HepG2 (cell line): ENCODE results near the gene CNNM2. TPM values are rescaled to one million over a fixed set of nuclear protein-coding genes. Genes with fewer than 3 reads are reported as not detected.
A peak's percentile ranks its signal among the peaks of the same experiment; 100 is the strongest.

ENCODE experiments used
- ARNT2 ChIP-seq: sonication (generic); formaldehyde crosslinking; IDR thresholded peaks from 2 replicates; pipeline ENCODE4 v1.8.0; 2022; ENCODE audit warnings: mild to moderate bottlenecking, low read depth, missing genetic modification reagents, moderate library complexity
- BRD4 ChIP-seq: sonication (generic); formaldehyde crosslinking; IDR thresholded peaks from 2 replicates; pipeline ENCODE4 v1.4.0; 2020; ENCODE audit warnings: missing genetic modification reagents
- EP300 ChIP-seq, 3 experiments: sonication (generic) in 1 of 3; formaldehyde crosslinking in 1 of 3; IDR thresholded peaks; 2 replicates each; pipeline versions ENCODE4 v1.5.1 to v1.6.1; 2011 to 2020; ENCODE audit warnings: low read depth in 2 of 3, low read length in 2 of 3, borderline replicate concordance in 1 of 3, improper control_type of control experiment in 1 of 3, mild to moderate bottlenecking in 1 of 3, missing genetic modification reagents in 1 of 3, moderate library complexity in 1 of 3
- FOSL2 ChIP-seq: sonication (generic); formaldehyde crosslinking; IDR thresholded peaks from 2 replicates; pipeline ENCODE4 v1.4.0; 2020; ENCODE audit warnings: missing genetic modification reagents
- HNF4A ChIP-seq: sonication (generic); formaldehyde crosslinking; IDR thresholded peaks from 2 replicates; pipeline ENCODE4 v1.4.0; 2020; ENCODE audit warnings: missing genetic modification reagents
- HOXD1 ChIP-seq: sonication (generic); formaldehyde crosslinking; IDR thresholded peaks from 2 replicates; pipeline ENCODE4 v1.5.0; 2020; ENCODE audit warnings: missing genetic modification reagents
- MIXL1 ChIP-seq: IDR thresholded peaks from 2 replicates; pipeline ENCODE4 v1.6.1; 2016
- NR2C2 ChIP-seq: sonication (generic); formaldehyde crosslinking; IDR thresholded peaks from 2 replicates; pipeline ENCODE4 v1.4.0; 2020; ENCODE audit warnings: missing genetic modification reagents, mild to moderate bottlenecking, moderate library complexity, borderline replicate concordance
- PAXIP1 ChIP-seq: sonication (generic); formaldehyde crosslinking; conservative IDR thresholded peaks from 2 replicates; pipeline ENCODE4 v1.4.0; 2020; ENCODE audit warnings: mild to moderate bottlenecking, missing genetic modification reagents, moderate library complexity
- RARG ChIP-seq: sonication (generic); formaldehyde crosslinking; IDR thresholded peaks from 2 replicates; pipeline ENCODE4 v1.4.0; 2020; ENCODE audit warnings: low read depth, mild to moderate bottlenecking, missing genetic modification reagents
- RXRA ChIP-seq: sonication (generic); formaldehyde crosslinking; IDR thresholded peaks from 2 replicates; pipeline ENCODE4 v1.5.1; 2020; ENCODE audit warnings: missing genetic modification reagents
- TBX2 ChIP-seq: sonication (generic); formaldehyde crosslinking; IDR thresholded peaks from 2 replicates; pipeline ENCODE4 v1.5.0; 2020; ENCODE audit warnings: missing genetic modification reagents, mild to moderate bottlenecking, borderline replicate concordance
- ZFP41 ChIP-seq: sonication (generic); formaldehyde crosslinking; IDR thresholded peaks from 2 replicates; pipeline ENCODE4 v1.4.0; 2020; ENCODE audit warnings: mild to moderate bottlenecking, missing genetic modification reagents, borderline replicate concordance
- ZNF124 ChIP-seq: sonication (generic); formaldehyde crosslinking; IDR thresholded peaks from 2 replicates; pipeline ENCODE4 v1.4.0; 2020; ENCODE audit warnings: missing genetic modification reagents
- ZNF350 ChIP-seq: sonication (generic); formaldehyde crosslinking; IDR thresholded peaks from 2 replicates; pipeline ENCODE4 v1.4.0; 2020; ENCODE audit warnings: mild to moderate bottlenecking, low read depth, missing genetic modification reagents, borderline replicate concordance
- ZNF598 ChIP-seq: sonication (generic); formaldehyde crosslinking; IDR thresholded peaks from 2 replicates; pipeline ENCODE4 v1.5.1; 2020; ENCODE audit warnings: mild to moderate bottlenecking, missing genetic modification reagents, borderline replicate concordance
- polyA plus RNA-seq, 8 experiments: library from polyadenylated mRNA; depleted of rRNA in 3 of 8; stranded (reverse) in 7 of 8; unstranded in 1 of 8; fragments of >200 nt; fragmentation: Illumina TruSeq in 4 of 8; extraction: Trizol in 4 of 8; gene quantifications; 2 replicates each; pipeline versions ENCODE4 v1.2.1 to v1.2.3, GENCODE V29; 2011 to 2016; ENCODE audit warnings: low read depth in 4 of 8, missing spikeins in 1 of 8, mixed read lengths in 1 of 8; ENCODE audit not compliant: insufficient read depth in 1 of 8
- total RNA-seq, 5 experiments: library from RNA; depleted of rRNA; stranded (reverse); fragments of >200 nt; fragmentation: Illumina TruSeq; extraction: Trizol; gene quantifications; 2 replicates each; pipeline ENCODE4 v1.2.3, GENCODE V29; 2016; ENCODE audit warnings: low read depth in 1 of 5
- TF ChIP-seq, protein P1 (sequence below): IDR thresholded peaks from 2 replicates; pipeline ENCODE4 v1.4.0; 2020; ENCODE audit warnings: mild to moderate bottlenecking, missing genetic modification reagents
- TF ChIP-seq, protein P2 (sequence below): sonication (generic); formaldehyde crosslinking; IDR thresholded peaks from 2 replicates; pipeline ENCODE4 v1.4.0; 2020; ENCODE audit warnings: mild to moderate bottlenecking, missing genetic modification reagents

Gene CNNM2
- total and polyA plus RNA-seq, 2 of the 13 experiments (the other 11 are each of a cell fraction or from before 2014, with no cell fraction given): 7.1 to 9.0 TPM

- TF ChIP-seq, protein P1, sequence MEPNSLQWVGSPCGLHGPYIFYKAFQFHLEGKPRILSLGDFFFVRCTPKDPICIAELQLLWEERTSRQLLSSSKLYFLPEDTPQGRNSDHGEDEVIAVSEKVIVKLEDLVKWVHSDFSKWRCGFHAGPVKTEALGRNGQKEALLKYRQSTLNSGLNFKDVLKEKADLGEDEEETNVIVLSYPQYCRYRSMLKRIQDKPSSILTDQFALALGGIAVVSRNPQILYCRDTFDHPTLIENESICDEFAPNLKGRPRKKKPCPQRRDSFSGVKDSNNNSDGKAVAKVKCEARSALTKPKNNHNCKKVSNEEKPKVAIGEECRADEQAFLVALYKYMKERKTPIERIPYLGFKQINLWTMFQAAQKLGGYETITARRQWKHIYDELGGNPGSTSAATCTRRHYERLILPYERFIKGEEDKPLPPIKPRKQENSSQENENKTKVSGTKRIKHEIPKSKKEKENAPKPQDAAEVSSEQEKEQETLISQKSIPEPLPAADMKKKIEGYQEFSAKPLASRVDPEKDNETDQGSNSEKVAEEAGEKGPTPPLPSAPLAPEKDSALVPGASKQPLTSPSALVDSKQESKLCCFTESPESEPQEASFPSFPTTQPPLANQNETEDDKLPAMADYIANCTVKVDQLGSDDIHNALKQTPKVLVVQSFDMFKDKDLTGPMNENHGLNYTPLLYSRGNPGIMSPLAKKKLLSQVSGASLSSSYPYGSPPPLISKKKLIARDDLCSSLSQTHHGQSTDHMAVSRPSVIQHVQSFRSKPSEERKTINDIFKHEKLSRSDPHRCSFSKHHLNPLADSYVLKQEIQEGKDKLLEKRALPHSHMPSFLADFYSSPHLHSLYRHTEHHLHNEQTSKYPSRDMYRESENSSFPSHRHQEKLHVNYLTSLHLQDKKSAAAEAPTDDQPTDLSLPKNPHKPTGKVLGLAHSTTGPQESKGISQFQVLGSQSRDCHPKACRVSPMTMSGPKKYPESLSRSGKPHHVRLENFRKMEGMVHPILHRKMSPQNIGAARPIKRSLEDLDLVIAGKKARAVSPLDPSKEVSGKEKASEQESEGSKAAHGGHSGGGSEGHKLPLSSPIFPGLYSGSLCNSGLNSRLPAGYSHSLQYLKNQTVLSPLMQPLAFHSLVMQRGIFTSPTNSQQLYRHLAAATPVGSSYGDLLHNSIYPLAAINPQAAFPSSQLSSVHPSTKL (CRISPR knock-in tag): peak; percentile 42; the same call in 1 of the 2 replicates
- TF ChIP-seq ZFP41 (CRISPR knock-in tag) (no peak), NR2C2 (CRISPR knock-in tag) (no peak), ZNF124 (CRISPR knock-in tag) (no peak), RXRA (no peak), HOXD1 (CRISPR knock-in tag) (no peak), BRD4 (CRISPR knock-in tag) (no peak), MIXL1 (0 out of 2 replicates have a peak, but pooled peaks have one; percentile 42), RARG (CRISPR knock-in tag) (no peak), TBX2 (CRISPR knock-in tag) (0 out of 2 replicates have a peak, but pooled peaks have one; percentile 37), HNF4A (CRISPR knock-in tag) (no peak), EP300 (IDR thresholded peaks at IDR 0.05; ENCODE audit: low read depth in 2 of 2, low read length in 2 of 2) (0 out of 4 replicates have a peak, but pooled peaks of 1 of the 2 experiments have one; percentile 13), EP300 (CRISPR knock-in tag; IDR thresholded peaks at IDR 0.05; ENCODE audit: borderline replicate concordance) (no peak), ZNF598 (no peak), ZNF350 (CRISPR knock-in tag) (no peak), ARNT2 (no peak), FOSL2 (CRISPR knock-in tag) (peak; percentile 70), PAXIP1 (0 out of 2 replicates have a peak, but pooled peaks have one; percentile 19)
- TF ChIP-seq, protein P2, sequence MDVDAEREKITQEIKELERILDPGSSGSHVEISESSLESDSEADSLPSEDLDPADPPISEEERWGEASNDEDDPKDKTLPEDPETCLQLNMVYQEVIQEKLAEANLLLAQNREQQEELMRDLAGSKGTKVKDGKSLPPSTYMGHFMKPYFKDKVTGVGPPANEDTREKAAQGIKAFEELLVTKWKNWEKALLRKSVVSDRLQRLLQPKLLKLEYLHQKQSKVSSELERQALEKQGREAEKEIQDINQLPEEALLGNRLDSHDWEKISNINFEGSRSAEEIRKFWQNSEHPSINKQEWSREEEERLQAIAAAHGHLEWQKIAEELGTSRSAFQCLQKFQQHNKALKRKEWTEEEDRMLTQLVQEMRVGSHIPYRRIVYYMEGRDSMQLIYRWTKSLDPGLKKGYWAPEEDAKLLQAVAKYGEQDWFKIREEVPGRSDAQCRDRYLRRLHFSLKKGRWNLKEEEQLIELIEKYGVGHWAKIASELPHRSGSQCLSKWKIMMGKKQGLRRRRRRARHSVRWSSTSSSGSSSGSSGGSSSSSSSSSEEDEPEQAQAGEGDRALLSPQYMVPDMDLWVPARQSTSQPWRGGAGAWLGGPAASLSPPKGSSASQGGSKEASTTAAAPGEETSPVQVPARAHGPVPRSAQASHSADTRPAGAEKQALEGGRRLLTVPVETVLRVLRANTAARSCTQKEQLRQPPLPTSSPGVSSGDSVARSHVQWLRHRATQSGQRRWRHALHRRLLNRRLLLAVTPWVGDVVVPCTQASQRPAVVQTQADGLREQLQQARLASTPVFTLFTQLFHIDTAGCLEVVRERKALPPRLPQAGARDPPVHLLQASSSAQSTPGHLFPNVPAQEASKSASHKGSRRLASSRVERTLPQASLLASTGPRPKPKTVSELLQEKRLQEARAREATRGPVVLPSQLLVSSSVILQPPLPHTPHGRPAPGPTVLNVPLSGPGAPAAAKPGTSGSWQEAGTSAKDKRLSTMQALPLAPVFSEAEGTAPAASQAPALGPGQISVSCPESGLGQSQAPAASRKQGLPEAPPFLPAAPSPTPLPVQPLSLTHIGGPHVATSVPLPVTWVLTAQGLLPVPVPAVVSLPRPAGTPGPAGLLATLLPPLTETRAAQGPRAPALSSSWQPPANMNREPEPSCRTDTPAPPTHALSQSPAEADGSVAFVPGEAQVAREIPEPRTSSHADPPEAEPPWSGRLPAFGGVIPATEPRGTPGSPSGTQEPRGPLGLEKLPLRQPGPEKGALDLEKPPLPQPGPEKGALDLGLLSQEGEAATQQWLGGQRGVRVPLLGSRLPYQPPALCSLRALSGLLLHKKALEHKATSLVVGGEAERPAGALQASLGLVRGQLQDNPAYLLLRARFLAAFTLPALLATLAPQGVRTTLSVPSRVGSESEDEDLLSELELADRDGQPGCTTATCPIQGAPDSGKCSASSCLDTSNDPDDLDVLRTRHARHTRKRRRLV (CRISPR knock-in tag): no peak
Measured at GRCh38 chr10:102997998-102998397, 79.9 kb downstream of the CNNM2 start (continued).
